ENCODE data around the gene NOTO. TPM values are rescaled to one million over a fixed set of nuclear protein-coding genes. Genes with fewer than 3 reads are reported as not detected.

The NOTO gene
- total RNA-seq, 2 donors from 2014 or later = not detected

DNA sequence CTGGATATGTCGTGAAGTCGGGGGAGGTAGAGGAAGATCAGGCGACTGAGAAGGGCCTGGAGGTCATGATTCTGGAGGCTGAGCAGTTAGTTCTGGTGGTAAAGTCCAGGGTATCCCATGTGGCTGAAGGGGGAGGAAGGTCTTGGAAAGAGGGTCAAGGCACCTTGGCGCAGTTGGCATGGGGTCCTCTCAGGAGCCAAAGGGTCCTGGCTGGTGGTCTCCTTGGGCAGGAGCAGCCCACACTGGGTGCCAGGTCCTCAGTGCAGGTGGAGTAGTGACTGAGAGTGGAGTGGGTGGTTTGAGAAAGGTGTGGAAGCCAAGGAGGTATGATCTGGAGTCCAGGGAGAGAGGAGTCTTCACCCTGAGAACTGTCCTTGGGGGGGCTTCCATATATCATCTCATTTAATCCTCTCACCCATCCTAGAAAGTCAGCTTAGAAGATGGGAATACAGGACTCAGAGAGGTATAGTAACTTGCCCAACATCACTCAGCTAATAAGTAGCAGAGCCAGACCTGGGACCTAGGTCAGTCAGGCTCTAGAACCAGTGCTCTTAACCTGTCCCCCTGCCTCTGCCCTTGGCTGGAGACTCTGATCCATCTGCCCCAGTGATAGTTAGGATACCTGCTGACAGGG lies 57.4 kb downstream of the NOTO start:
- DNase-seq = no peak
- no peaks in the 10 kb centered on the region for H3K36me3 ChIP-seq (replicated peaks in 1 of 2; ENCODE audit: insufficient read depth in 1 of 2, low read depth in 2 of 2)
- no peaks in the 10 kb centered on the region for H3K4me1 ChIP-seq
- TF ChIP-seq POLR2A (IDR thresholded peaks at IDR 0.05) (no peak), CTCF (IDR thresholded peaks at IDR 0.05) (no peak)
- intact Hi-C loops (cut with DNase I) = no loop called here
- no peaks in the 10 kb centered on the region for H3K27me3 ChIP-seq
- no peak overlapping the region for H3K27ac ChIP-seq
- no peak for ATAC-seq
- H3K4me3 ChIP-seq = no peak overlapping the region
- H3K9me3 ChIP-seq = no peaks in the 10 kb centered on the region
- WGBS, 2 donors = 80 to 89% methylated on average over 4 of the region's 4 CpGs

GRCh38 chr2:73260338-73260984 lies 58.1 kb downstream of the NOTO start:
- intact Hi-C loops (cut with DNase I) = no loop called here
- WGBS, 2 donors = 27 to 34% methylated on average over 4 to 16 of the region's 17 CpGs
- ATAC-seq = peak; percentile 71

More at GRCh38 chr2:73260338-73260984, 58.1 kb downstream of the NOTO start:
- Histone ChIP-seq H3K27me3 (no peaks in the 10 kb centered on the region), H3K4me1 (no peaks in the 10 kb centered on the region), H3K9me3 (no peaks in the 10 kb centered on the region), H3K4me3 (no peak overlapping the region), H3K36me3 (replicated peaks in 1 of 2; ENCODE audit: insufficient read depth in 1 of 2, low read depth in 2 of 2) (no peaks in the 10 kb centered on the region), H3K27ac (no peak overlapping the region)
- peak; percentile 55 to 67 (median 60) for DNase-seq
- peak in 6 of 7 experiments; percentile 22 to 59 (median 47) for TF ChIP-seq CTCF (IDR thresholded peaks at IDR 0.05)
- TF ChIP-seq POLR2A (IDR thresholded peaks at IDR 0.05) = no peak

Other genes starting within 250 kb of the NOTO start
- 1 to 10 TPM; 4.3 to 5.4 TPM for gene SFXN5, start 130.9 kb upstream of the NOTO start, total RNA-seq
- 10 to 100 TPM; 19.2 to 39.6 TPM for gene RAB11FIP5, start 89.6 kb upstream of the NOTO start, total RNA-seq
- 10 to 100 TPM; 10.1 to 19.4 TPM for gene SMYD5, start 11.7 kb downstream of the NOTO start, total RNA-seq
- gene PRADC1, start 30.7 kb downstream of the NOTO start, total RNA-seq = 10 to 100 TPM; 11.7 to 21.4 TPM
- gene CCT7, start 31.7 kb downstream of the NOTO start, total RNA-seq = 10 to 100 TPM; 88.7 to 92.3 TPM
- 10 to 100 TPM in 1 of 2 donors, 1 to 10 TPM in 1; 4.3 to 11.2 TPM for gene FBXO41, start 81.9 kb downstream of the NOTO start, total RNA-seq
- gene EGR4, start 91.0 kb downstream of the NOTO start, total RNA-seq = not detected
- gene ALMS1, start 183.3 kb downstream of the NOTO start, total RNA-seq = 10 to 100 TPM; 34.2 to 44.5 TPM